ENCODE data around the gene RPA1.
A peak's percentile ranks its signal among the peaks of the same experiment; 100 is the strongest.

RPA1 gene

DNA sequence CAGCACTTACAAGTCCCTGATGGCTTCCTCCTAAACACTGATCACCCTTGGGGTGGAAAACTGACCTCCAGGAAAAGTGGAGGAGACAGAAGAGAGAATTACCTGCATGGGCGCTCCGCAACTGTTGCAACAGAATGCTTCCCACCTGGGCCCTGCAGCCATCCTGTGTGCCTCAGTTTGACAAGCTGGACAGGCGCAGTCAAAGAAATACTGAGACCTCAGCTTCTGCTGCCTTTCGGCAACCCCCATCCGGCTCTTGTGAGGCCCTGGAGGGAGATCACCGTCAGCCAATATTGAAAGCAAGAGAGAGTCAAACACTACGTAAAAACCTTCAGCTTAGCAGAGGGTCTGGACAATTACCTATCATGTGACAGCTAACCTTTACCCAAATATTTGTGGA, 43.1 kb upstream of the RPA1 start:
- no peaks in the 10 kb centered on the region for H3K27me3 ChIP-seq (ENCODE audit: insufficient read depth, low read length, poor library complexity)
- H3K4ac ChIP-seq (ENCODE audit: low read depth, low read length) = no peak overlapping the region
- no peak overlapping the region for H3K23ac ChIP-seq (ENCODE audit: low read length)
- H4K8ac ChIP-seq (ENCODE audit: low read depth, low read length) = no peak overlapping the region
- H3K4me2 ChIP-seq (ENCODE audit: low read length) = no peak overlapping the region
- no peak overlapping the region for H4K5ac ChIP-seq (ENCODE audit: low read length)
- no CpG with 5 or more reads among the region's 7 CpGs for WGBS (ENCODE audit: extremely low coverage, insufficient coverage, low lambda C conversion rate)
- peaks cover 11% of the 10 kb centered on the region for H3K36me3 ChIP-seq (ENCODE audit: control insufficient read depth, insufficient read depth, low read length)
- H2AK5ac ChIP-seq (ENCODE audit: low read length) = no peak overlapping the region
- H3K18ac ChIP-seq (ENCODE audit: low read length) = no peak overlapping the region
- no peaks in the 10 kb centered on the region for H3K79me1 ChIP-seq (ENCODE audit: low read length)
- no peaks in the 10 kb centered on the region for H3K79me2 ChIP-seq (ENCODE audit: control insufficient read depth, insufficient read depth, low read length)
- H2BK5ac ChIP-seq (ENCODE audit: low read length) = no peak overlapping the region
- no peak overlapping the region for H3K4me3 ChIP-seq (ENCODE audit: low read length)
- H2BK15ac ChIP-seq (replicated peaks; ENCODE audit: low read depth) = no peak overlapping the region
- H3K27ac ChIP-seq (ENCODE audit: low read depth, low read length) = no peak overlapping the region
- H2BK120ac ChIP-seq (ENCODE audit: low read depth, low read length) = no peak overlapping the region
- no peak overlapping the region for H3K56ac ChIP-seq (ENCODE audit: low read length)
- H3K9ac ChIP-seq (ENCODE audit: low read length) = no peak overlapping the region
- DNase-seq = no peak
- no peaks in the 10 kb centered on the region for H3K4me1 ChIP-seq (ENCODE audit: control insufficient read depth, low read depth, low read length)

DNA sequence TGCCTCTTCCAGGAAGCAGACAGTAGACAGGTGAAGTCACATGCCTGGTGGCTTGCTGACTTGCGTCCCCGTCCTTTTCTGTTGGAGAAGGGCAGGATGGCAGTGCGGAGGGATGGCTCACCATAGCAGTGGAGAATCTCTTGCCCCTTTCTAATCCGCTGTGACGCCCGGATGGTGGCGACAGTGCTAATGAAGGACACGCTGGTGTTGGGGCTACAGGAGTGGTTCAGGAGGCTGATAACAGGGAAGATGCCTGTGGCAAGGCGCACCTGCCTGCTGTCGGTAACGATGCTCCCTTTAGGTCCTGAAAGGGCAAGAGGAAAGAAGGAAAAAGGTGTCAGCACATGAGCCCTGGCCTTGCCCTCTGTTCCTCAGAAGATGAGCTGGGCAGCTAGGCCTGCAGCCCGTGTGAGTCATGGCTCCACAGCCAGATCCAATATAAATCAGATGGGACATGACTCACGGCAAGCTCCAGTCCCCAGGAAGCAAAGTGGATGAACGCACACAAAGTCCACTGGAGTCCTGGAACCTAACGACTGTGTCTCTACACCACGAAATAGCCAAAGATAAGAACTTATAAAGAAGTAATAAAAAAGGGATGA, 42.4 kb upstream of the RPA1 start:
- H4K8ac ChIP-seq (ENCODE audit: low read depth, low read length) = no peak overlapping the region
- no peak overlapping the region for H3K9ac ChIP-seq (ENCODE audit: low read length)
- no peak overlapping the region for H4K5ac ChIP-seq (ENCODE audit: low read length)
- H2BK5ac ChIP-seq (ENCODE audit: low read length) = no peak overlapping the region
- H3K27me3 ChIP-seq (ENCODE audit: insufficient read depth, low read length, poor library complexity) = no peaks in the 10 kb centered on the region
- no peak overlapping the region for H3K4ac ChIP-seq (ENCODE audit: low read depth, low read length)
- no peak for DNase-seq
- H3K4me3 ChIP-seq (ENCODE audit: low read length) = no peak overlapping the region
- H2BK120ac ChIP-seq (ENCODE audit: low read depth, low read length) = no peak overlapping the region
- no peak overlapping the region for H3K27ac ChIP-seq (ENCODE audit: low read depth, low read length)
- no peak overlapping the region for H2AK5ac ChIP-seq (ENCODE audit: low read length)
- H3K36me3 ChIP-seq (ENCODE audit: control insufficient read depth, insufficient read depth, low read length) = peaks cover 9% of the 10 kb centered on the region
- no peaks in the 10 kb centered on the region for H3K4me1 ChIP-seq (ENCODE audit: control insufficient read depth, low read depth, low read length)
- no peaks in the 10 kb centered on the region for H3K79me2 ChIP-seq (ENCODE audit: control insufficient read depth, insufficient read depth, low read length)
- no peaks in the 10 kb centered on the region for H3K79me1 ChIP-seq (ENCODE audit: low read length)
- no CpG with 5 or more reads among the region's 16 CpGs for WGBS (ENCODE audit: extremely low coverage, insufficient coverage, low lambda C conversion rate)
- H3K18ac ChIP-seq (ENCODE audit: low read length) = no peak overlapping the region
- no peak overlapping the region for H3K4me2 ChIP-seq (ENCODE audit: low read length)
- no peak overlapping the region for H2BK15ac ChIP-seq (replicated peaks; ENCODE audit: low read depth)
- H3K56ac ChIP-seq (ENCODE audit: low read length) = no peak overlapping the region
- no peak overlapping the region for H3K23ac ChIP-seq (ENCODE audit: low read length)

- H3K79me1 ChIP-seq (ENCODE audit: low read length) = peaks cover 2% of the 10 kb centered on the region
- no peak for DNase-seq
- no CpG with 5 or more reads among the region's 5 CpGs for WGBS (ENCODE audit: extremely low coverage, insufficient coverage, low lambda C conversion rate)
- H3K18ac ChIP-seq (ENCODE audit: low read length) = no peak overlapping the region
- H3K36me3 ChIP-seq (ENCODE audit: control insufficient read depth, insufficient read depth, low read length) = peaks cover 6% of the 10 kb centered on the region
- H2AK5ac ChIP-seq (ENCODE audit: low read length) = no peak overlapping the region
- no peak overlapping the region for H3K27ac ChIP-seq (ENCODE audit: low read depth, low read length)
- H3K4me3 ChIP-seq (ENCODE audit: low read length) = no peak overlapping the region
- H2BK5ac ChIP-seq (ENCODE audit: low read length) = no peak overlapping the region
- no peak overlapping the region for H2BK120ac ChIP-seq (ENCODE audit: low read depth, low read length)
- no peak overlapping the region for H3K23ac ChIP-seq (ENCODE audit: low read length)
- no peak overlapping the region for H3K56ac ChIP-seq (ENCODE audit: low read length)
- no peak overlapping the region for H3K4me2 ChIP-seq (ENCODE audit: low read length)
- no peak overlapping the region for H4K5ac ChIP-seq (ENCODE audit: low read length)
- no peaks in the 10 kb centered on the region for H3K4me1 ChIP-seq (ENCODE audit: control insufficient read depth, low read depth, low read length)
- H3K9ac ChIP-seq (ENCODE audit: low read length) = no peak overlapping the region
- no peak overlapping the region for H2BK15ac ChIP-seq (replicated peaks; ENCODE audit: low read depth)
- no peak overlapping the region for H4K8ac ChIP-seq (ENCODE audit: low read depth, low read length)
- no peaks in the 10 kb centered on the region for H3K27me3 ChIP-seq (ENCODE audit: insufficient read depth, low read length, poor library complexity)
- H3K4ac ChIP-seq (ENCODE audit: low read depth, low read length) = no peak overlapping the region
- no peaks in the 10 kb centered on the region for H3K79me2 ChIP-seq (ENCODE audit: control insufficient read depth, insufficient read depth, low read length)
These were observed 39.9 kb upstream of the RPA1 start for GRCh38 chr17:1789936-1790335.

- H3K36me3 ChIP-seq (ENCODE audit: control insufficient read depth, insufficient read depth, low read length) = no peaks in the 10 kb centered on the region
- no peak overlapping the region for H2BK5ac ChIP-seq (ENCODE audit: low read length)
These were observed 37.0 kb upstream of the RPA1 start for GRCh38 chr17:1792495-1793446.

DNA sequence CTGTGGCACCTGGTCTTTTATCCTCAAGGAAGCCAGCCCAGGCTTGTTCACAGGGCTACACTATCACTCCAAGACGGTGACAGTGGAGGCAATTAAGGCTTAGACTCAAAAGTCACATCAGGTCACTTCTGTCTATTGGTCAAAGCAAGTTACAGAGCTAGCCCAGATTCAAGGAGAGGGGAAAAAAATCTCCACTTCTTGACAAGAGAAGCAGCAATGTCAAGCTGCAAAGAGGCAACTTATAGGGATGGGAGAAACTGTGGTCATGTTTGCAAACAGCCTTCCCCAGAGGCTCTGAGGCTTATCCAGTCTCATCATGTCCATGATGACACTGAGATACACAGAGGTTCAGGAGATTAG, 36.4 kb upstream of the RPA1 start:
- Histone ChIP-seq H2BK15ac (replicated peaks; ENCODE audit: low read depth) (no peak overlapping the region), H2AK5ac (ENCODE audit: low read length) (no peak overlapping the region), H3K23ac (ENCODE audit: low read length) (no peak overlapping the region), H2BK120ac (ENCODE audit: low read depth, low read length) (no peak overlapping the region), H3K4ac (ENCODE audit: low read depth, low read length) (no peak overlapping the region), H3K9ac (ENCODE audit: low read length) (no peak overlapping the region), H3K18ac (ENCODE audit: low read length) (no peak overlapping the region), H3K36me3 (ENCODE audit: control insufficient read depth, insufficient read depth, low read length) (no peaks in the 10 kb centered on the region), H4K8ac (ENCODE audit: low read depth, low read length) (no peak overlapping the region), H3K27me3 (ENCODE audit: insufficient read depth, low read length, poor library complexity) (no peaks in the 10 kb centered on the region), H3K4me2 (ENCODE audit: low read length) (no peak overlapping the region), H2BK5ac (ENCODE audit: low read length) (no peak overlapping the region), H4K5ac (ENCODE audit: low read length) (no peak overlapping the region), H3K79me2 (ENCODE audit: control insufficient read depth, insufficient read depth, low read length) (no peaks in the 10 kb centered on the region), H3K79me1 (ENCODE audit: low read length) (peaks cover 2% of the 10 kb centered on the region), H3K56ac (ENCODE audit: low read length) (no peak overlapping the region), H3K4me3 (ENCODE audit: low read length) (no peak overlapping the region), H3K4me1 (ENCODE audit: control insufficient read depth, low read depth, low read length) (no peaks in the 10 kb centered on the region), H3K27ac (ENCODE audit: low read depth, low read length) (no peak overlapping the region)
- no CpG with 5 or more reads among the region's 1 CpG for WGBS (ENCODE audit: extremely low coverage, insufficient coverage, low lambda C conversion rate)
- peak; percentile 12 for DNase-seq

More at GRCh38 chr17:1792495-1793446, 37.0 kb upstream of the RPA1 start:
- Histone ChIP-seq H3K9ac (ENCODE audit: low read length) (no peak overlapping the region), H4K8ac (ENCODE audit: low read depth, low read length) (no peak overlapping the region), H4K5ac (ENCODE audit: low read length) (no peak overlapping the region), H3K79me1 (ENCODE audit: low read length) (peaks cover 2% of the 10 kb centered on the region), H3K4me2 (ENCODE audit: low read length) (no peak overlapping the region), H3K27ac (ENCODE audit: low read depth, low read length) (no peak overlapping the region), H3K23ac (ENCODE audit: low read length) (no peak overlapping the region), H3K4me3 (ENCODE audit: low read length) (no peak overlapping the region), H2BK15ac (replicated peaks; ENCODE audit: low read depth) (no peak overlapping the region), H2AK5ac (ENCODE audit: low read length) (no peak overlapping the region), H3K56ac (ENCODE audit: low read length) (no peak overlapping the region), H3K4ac (ENCODE audit: low read depth, low read length) (no peak overlapping the region), H3K27me3 (ENCODE audit: insufficient read depth, low read length, poor library complexity) (no peaks in the 10 kb centered on the region), H3K18ac (ENCODE audit: low read length) (no peak overlapping the region), H3K79me2 (ENCODE audit: control insufficient read depth, insufficient read depth, low read length) (no peaks in the 10 kb centered on the region), H2BK120ac (ENCODE audit: low read depth, low read length) (no peak overlapping the region), H3K4me1 (ENCODE audit: control insufficient read depth, low read depth, low read length) (no peaks in the 10 kb centered on the region)
- WGBS (ENCODE audit: extremely low coverage, insufficient coverage, low lambda C conversion rate) = no CpG with 5 or more reads among the region's 23 CpGs
- no peak for DNase-seq
